ENCODE results near the gene SKI. TPM values are rescaled to one million over a fixed set of nuclear protein-coding genes. Genes with fewer than 3 reads are reported as not detected.

Gene SKI
- total and polyA plus RNA-seq, 9 of the 15 experiments (the other 6 are each of a cell fraction or from before 2014, with no cell fraction given) = 0.10 to 60.5 (median 4.6) TPM

DNA sequence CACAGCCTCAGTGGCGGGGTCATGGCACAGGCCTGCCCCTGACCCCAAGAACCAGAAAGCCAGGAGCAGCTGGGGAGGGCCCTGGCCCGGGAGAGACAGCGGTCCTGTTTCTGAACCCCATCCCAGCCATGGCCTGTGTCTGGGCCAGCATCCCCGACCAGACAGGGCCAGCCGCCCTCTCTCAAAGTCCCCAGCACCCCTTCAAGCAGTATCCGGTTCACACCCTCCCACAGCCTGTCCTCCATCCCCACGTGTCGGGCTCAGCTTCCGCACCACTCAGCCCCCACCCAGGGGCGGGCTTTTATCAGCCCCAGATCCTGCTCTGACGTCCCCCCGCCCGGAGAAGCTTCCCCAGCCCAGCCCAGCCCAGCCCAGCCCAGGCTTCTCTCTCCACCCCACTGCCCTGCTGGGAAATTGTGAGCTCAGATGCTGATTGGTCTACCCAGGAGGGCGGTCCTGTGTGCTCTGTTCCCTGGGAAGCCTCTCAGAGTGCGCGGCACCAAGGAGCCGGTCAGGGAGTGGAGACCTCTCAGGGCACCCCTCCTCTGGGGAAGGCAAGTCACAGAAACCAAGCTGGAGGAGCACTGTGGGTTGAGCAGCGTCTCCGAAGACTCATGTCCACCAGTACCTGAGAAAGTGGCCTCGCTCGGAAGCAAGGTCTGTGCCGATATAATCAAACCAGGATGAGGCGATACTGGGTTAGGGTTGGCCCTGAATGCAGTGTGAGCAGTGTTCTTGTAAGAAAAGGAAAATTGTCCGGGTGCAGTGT, 28.9 kb upstream of the SKI start (continued):
- TF ChIP-seq PTRF (tag; IDR thresholded peaks at IDR 0.05) (no peak), ZNF79 (CRISPR knock-in tag; IDR thresholded peaks at IDR 0.05; ENCODE audit: low read depth) (no peak), ZNF274 (IDR thresholded peaks at IDR 0.05; ENCODE audit: borderline replicate concordance, low read depth, low read length) (no peak), TRIM24 (IDR thresholded peaks at IDR 0.05) (no peak), ZNF184 (CRISPR knock-in tag; IDR thresholded peaks at IDR 0.05) (no peak), NR2C2 (CRISPR knock-in tag; IDR thresholded peaks at IDR 0.05) (no peak), NR2C2 (tag; IDR thresholded peaks at IDR 0.05) (peak; percentile 42; the same call in 1 of the 2 replicates), ZNF12 (CRISPR knock-in tag; IDR thresholded peaks at IDR 0.05) (no peak), ZNF121 (CRISPR knock-in tag; conservative IDR thresholded peaks at IDR 0.05) (no peak), ZNF253 (CRISPR knock-in tag; conservative IDR thresholded peaks at IDR 0.05) (no peak), ZNF347 (CRISPR knock-in tag; IDR thresholded peaks at IDR 0.05; ENCODE audit: low read depth) (no peak), CBX2 (IDR thresholded peaks at IDR 0.05; ENCODE audit: insufficient read depth, low read length, poor library complexity, severe bottlenecking) (no peak), SUPT5H (IDR thresholded peaks at IDR 0.05) (peak; percentile 93), ZNF589 (CRISPR knock-in tag; IDR thresholded peaks at IDR 0.05; ENCODE audit: low read depth) (no peak), ARNT (IDR thresholded peaks at IDR 0.05) (peak; percentile 9 to 62; a peak in 2 of 4 replicates), ZNF3 (CRISPR knock-in tag; IDR thresholded peaks at IDR 0.05) (no peak), CREB1 (IDR thresholded peaks at IDR 0.05) (no peak), CREB1 (CRISPR knock-in tag; IDR thresholded peaks at IDR 0.05) (peak; percentile 62; the same call in 1 of the 2 replicates), FOSL1 (tag; conservative IDR thresholded peaks at IDR 0.05) (no peak), YBX1 (IDR thresholded peaks at IDR 0.05) (no peak), ETV6 (IDR thresholded peaks at IDR 0.05; ENCODE audit: borderline replicate concordance in 1 of 2, low read depth in 2 of 2, low read length in 1 of 2) (peak in 1 of 2 experiments; percentile 42; a peak in 2 of 4 replicates), ETV6 (CRISPR knock-in tag; IDR thresholded peaks at IDR 0.05; ENCODE audit: borderline replicate concordance) (no peak)
- TF ChIP-seq, protein P1, sequence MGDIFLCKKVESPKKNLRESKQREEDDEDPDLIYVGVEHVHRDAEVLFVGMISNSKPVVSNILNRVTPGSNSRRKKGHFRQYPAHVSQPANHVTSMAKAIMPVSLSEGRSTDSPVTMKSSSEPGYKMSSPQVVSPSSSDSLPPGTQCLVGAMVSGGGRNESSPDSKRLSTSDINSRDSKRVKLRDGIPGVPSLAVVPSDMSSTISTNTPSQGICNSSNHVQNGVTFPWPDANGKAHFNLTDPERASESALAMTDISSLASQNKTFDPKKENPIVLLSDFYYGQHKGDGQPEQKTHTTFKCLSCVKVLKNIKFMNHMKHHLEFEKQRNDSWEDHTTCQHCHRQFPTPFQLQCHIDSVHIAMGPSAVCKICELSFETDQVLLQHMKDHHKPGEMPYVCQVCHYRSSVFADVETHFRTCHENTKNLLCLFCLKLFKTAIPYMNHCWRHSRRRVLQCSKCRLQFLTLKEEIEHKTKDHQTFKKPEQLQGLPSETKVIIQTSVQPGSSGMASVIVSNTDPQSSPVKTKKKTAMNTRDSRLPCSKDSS (IDR thresholded peaks at IDR 0.05; ENCODE audit: low read depth, partially characterized antibody) = no peak

All from K562 (cell line).